ENCODE results near the gene TMEM117.

DNA sequence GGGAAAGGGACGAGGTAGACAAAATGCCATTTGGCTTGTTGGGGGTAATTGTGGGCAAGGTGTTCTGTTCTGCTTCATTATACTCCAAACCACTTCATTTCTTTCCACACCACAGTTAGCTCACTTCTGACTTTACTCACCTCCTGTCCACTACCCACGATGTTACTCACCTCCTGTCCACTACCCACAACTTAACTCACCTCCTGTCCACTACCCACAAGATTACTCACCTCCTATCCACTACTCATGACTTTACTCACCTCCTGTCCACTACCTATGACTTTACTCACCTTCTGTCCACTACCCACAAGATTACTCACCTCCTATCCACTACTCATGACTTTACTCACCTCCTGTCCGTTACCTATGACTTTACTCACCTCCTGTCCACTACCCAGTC is 19.7 kb upstream of the TMEM117 start:
- TF ChIP-seq, protein P1, sequence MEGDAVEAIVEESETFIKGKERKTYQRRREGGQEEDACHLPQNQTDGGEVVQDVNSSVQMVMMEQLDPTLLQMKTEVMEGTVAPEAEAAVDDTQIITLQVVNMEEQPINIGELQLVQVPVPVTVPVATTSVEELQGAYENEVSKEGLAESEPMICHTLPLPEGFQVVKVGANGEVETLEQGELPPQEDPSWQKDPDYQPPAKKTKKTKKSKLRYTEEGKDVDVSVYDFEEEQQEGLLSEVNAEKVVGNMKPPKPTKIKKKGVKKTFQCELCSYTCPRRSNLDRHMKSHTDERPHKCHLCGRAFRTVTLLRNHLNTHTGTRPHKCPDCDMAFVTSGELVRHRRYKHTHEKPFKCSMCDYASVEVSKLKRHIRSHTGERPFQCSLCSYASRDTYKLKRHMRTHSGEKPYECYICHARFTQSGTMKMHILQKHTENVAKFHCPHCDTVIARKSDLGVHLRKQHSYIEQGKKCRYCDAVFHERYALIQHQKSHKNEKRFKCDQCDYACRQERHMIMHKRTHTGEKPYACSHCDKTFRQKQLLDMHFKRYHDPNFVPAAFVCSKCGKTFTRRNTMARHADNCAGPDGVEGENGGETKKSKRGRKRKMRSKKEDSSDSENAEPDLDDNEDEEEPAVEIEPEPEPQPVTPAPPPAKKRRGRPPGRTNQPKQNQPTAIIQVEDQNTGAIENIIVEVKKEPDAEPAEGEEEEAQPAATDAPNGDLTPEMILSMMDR (IDR thresholded peaks at IDR 0.05): no peak
- no peak for TF ChIP-seq POLR2A (IDR thresholded peaks at IDR 0.05)
